GM12878 (cell line): ENCODE data around the gene SHC2.

Source experiments
- PML ChIP-seq: IDR thresholded peaks from 2 replicates; pipeline ENCODE4 v1.6.1; 2012; ENCODE audit warnings: low read length, inconsistent platforms
- USF2 ChIP-seq: IDR thresholded peaks from 2 replicates; pipeline ENCODE4 v1.6.1; 2011; ENCODE audit warnings: low read depth, low read length, improper control_type of control experiment, borderline replicate concordance

DNA sequence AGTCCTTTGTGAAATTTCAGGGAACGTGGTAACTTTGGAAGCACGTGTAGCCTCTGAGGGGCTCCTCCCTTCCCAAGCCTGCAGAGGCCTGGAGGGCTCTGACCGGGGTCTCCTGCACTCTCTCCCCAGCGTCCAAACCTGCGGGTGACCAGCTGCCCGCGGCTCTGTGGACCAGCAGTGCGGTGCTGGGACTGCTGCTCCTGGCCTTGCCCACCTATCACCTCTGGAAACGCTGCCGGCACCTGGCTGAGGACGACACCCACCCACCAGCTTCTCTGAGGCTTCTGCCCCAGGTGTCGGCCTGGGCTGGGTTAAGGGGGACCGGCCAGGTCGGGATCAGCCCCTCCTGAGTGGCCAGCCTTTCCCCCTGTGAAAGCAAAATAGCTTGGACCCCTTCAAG lies 43.8 kb upstream of the SHC2 start:
- TF ChIP-seq PML (no peak), USF2 (no peak)
